Muscle layer of duodenum (tissue), 2 donors: ENCODE measurements around the gene USP24.
"Not testable (repeated sequence)": the region's sequence is repeated elsewhere in the genome, so short reads cannot be mapped to it uniquely, and the experiment has no call there.

Source experiments
- H3K27ac ChIP-seq: one replicate; pipeline ENCODE4 v1.7.0; 2013; ENCODE audit warnings: mild to moderate bottlenecking, low read length
- H3K27me3 ChIP-seq: one replicate; pipeline ENCODE4 v1.7.0; 2013; ENCODE audit warnings: low read depth, mild to moderate bottlenecking, control low read depth, low read length
- H3K36me3 ChIP-seq, 2 donors: one replicate each; pipeline ENCODE4 v1.7.0; 2013; ENCODE audit warnings: low read length in 2 of 2, control low read depth in 1 of 2, mild to moderate bottlenecking in 1 of 2; ENCODE audit not compliant: insufficient read depth in 2 of 2, control insufficient read depth in 1 of 2
- H3K4me1 ChIP-seq, 2 donors: one replicate each; pipeline ENCODE4 v1.7.0; 2013; ENCODE audit warnings: low read length in 2 of 2, mild to moderate bottlenecking in 2 of 2, control low read depth in 1 of 2, moderate library complexity in 1 of 2; ENCODE audit not compliant: insufficient read depth in 2 of 2, control insufficient read depth in 1 of 2
- H3K4me3 ChIP-seq, 2 donors: one replicate each; pipeline ENCODE4 v1.7.0; 2013; ENCODE audit warnings: low read length in 2 of 2, low read depth in 1 of 2, mild to moderate bottlenecking in 1 of 2
- H3K9me3 ChIP-seq, 2 donors: one replicate each; pipeline ENCODE4 v1.7.0; 2013; ENCODE audit warnings: low read length in 2 of 2, control low read depth in 1 of 2, mild to moderate bottlenecking in 1 of 2; ENCODE audit not compliant: control insufficient read depth in 1 of 2
- donor health status: healthy.

Gene USP24

GRCh38 chr1:55211863-55212262 is 3.3 kb downstream of the USP24 start:
- Histone ChIP-seq H3K4me3 (peak overlapping the region in 1 of 2 donors; percentile 14), H3K27me3 (no peaks in the 10 kb centered on the region), H3K27ac (no peak overlapping the region), H3K36me3 (no peaks in the 10 kb centered on the region), H3K9me3 (no peaks in the 10 kb centered on the region), H3K4me1 (peaks cover 31 to 41% of the 10 kb centered on the region in 2 donors)

- Histone ChIP-seq H3K36me3 (no peaks in the 10 kb centered on the region), H3K27ac (peak overlapping the region; percentile 43), H3K27me3 (no peaks in the 10 kb centered on the region), H3K4me1 (peaks cover 31 to 48% of the 10 kb centered on the region in 2 donors), H3K9me3 (no peaks in the 10 kb centered on the region), H3K4me3 (peak overlapping the region in 1 of 2 donors; percentile 14)
Measured at GRCh38 chr1:55210990-55211801, 4.0 kb downstream of the USP24 start.

- no peaks in the 10 kb centered on the region for H3K9me3 ChIP-seq
- H3K4me1 ChIP-seq, result peaks cover 36 to 60% of the 10 kb centered on the region in 2 donors
- H3K4me3 ChIP-seq, result no peak overlapping the region
- H3K27ac ChIP-seq, result peak overlapping the region; percentile 1
- no peaks in the 10 kb centered on the region for H3K36me3 ChIP-seq
- no peaks in the 10 kb centered on the region for H3K27me3 ChIP-seq
Measured at GRCh38 chr1:55209247-55209646, 5.9 kb downstream of the USP24 start.

- no peak overlapping the region for H3K4me3 ChIP-seq
- no peaks in the 10 kb centered on the region for H3K36me3 ChIP-seq
- H3K4me1 ChIP-seq, result peaks cover 19 to 40% of the 10 kb centered on the region in 2 donors
- H3K27me3 ChIP-seq, result no peaks in the 10 kb centered on the region
- H3K27ac ChIP-seq, result no peak overlapping the region
- no peaks in the 10 kb centered on the region for H3K9me3 ChIP-seq
Measured at GRCh38 chr1:55206210-55206609, 9.0 kb downstream of the USP24 start.

GRCh38 chr1:55204997-55205396 is 10.2 kb downstream of the USP24 start:
- H3K4me3 ChIP-seq, result no peak overlapping the region
- no peaks in the 10 kb centered on the region for H3K9me3 ChIP-seq
- H3K27ac ChIP-seq, result no peak overlapping the region
- no peaks in the 10 kb centered on the region for H3K27me3 ChIP-seq
- no peaks in the 10 kb centered on the region for H3K36me3 ChIP-seq
- H3K4me1 ChIP-seq, result peaks cover 9 to 42% of the 10 kb centered on the region in 2 donors

- Histone ChIP-seq H3K4me3 (no peak overlapping the region), H3K9me3 (no peaks in the 10 kb centered on the region), H3K27ac (no peak overlapping the region), H3K36me3 (no peaks in the 10 kb centered on the region), H3K4me1 (peaks cover 5 to 41% of the 10 kb centered on the region in 2 donors), H3K27me3 (no peaks in the 10 kb centered on the region)
Measured at GRCh38 chr1:55203064-55203463, 12.1 kb downstream of the USP24 start.

- no peaks in the 10 kb centered on the region for H3K27me3 ChIP-seq
- peaks cover 0 to 40% of the 10 kb centered on the region in 2 donors for H3K4me1 ChIP-seq
- H3K9me3 ChIP-seq, result no peaks in the 10 kb centered on the region
- no peak overlapping the region for H3K27ac ChIP-seq
- H3K36me3 ChIP-seq, result no peaks in the 10 kb centered on the region
- H3K4me3 ChIP-seq, result no peak overlapping the region
Measured at GRCh38 chr1:55200667-55201066, 14.5 kb downstream of the USP24 start.

GRCh38 chr1:55199735-55200134 is 15.4 kb downstream of the USP24 start:
- peaks cover 0 to 38% of the 10 kb centered on the region in 2 donors for H3K4me1 ChIP-seq
- H3K9me3 ChIP-seq, H3K27ac ChIP-seq, H3K4me3 ChIP-seq, H3K36me3 ChIP-seq, H3K27me3 ChIP-seq: not testable (repeated sequence)

GRCh38 chr1:55198044-55198443 is 17.1 kb downstream of the USP24 start:
- Histone ChIP-seq H3K4me1 (peaks cover 0 to 35% of the 10 kb centered on the region in 2 donors), H3K27ac (no peak overlapping the region), H3K36me3 (no peaks in the 10 kb centered on the region), H3K9me3 (no peaks in the 10 kb centered on the region), H3K27me3 (no peaks in the 10 kb centered on the region), H3K4me3 (no peak overlapping the region)

- Histone ChIP-seq H3K9me3 (no peaks in the 10 kb centered on the region), H3K27me3 (no peaks in the 10 kb centered on the region), H3K4me1 (peaks cover 0 to 35% of the 10 kb centered on the region in 2 donors), H3K4me3 (no peak overlapping the region), H3K27ac (no peak overlapping the region), H3K36me3 (no peaks in the 10 kb centered on the region)
Measured at GRCh38 chr1:55197099-55197498, 18.1 kb downstream of the USP24 start.

- Histone ChIP-seq H3K4me3 (no peak overlapping the region), H3K27ac (no peak overlapping the region), H3K36me3 (no peaks in the 10 kb centered on the region), H3K9me3 (no peaks in the 10 kb centered on the region), H3K4me1 (peaks cover 0 to 35% of the 10 kb centered on the region in 2 donors), H3K27me3 (no peaks in the 10 kb centered on the region)
Measured at GRCh38 chr1:55196433-55197035, 18.6 kb downstream of the USP24 start.
